Suppressor macrophage treated with lipopolysaccharide for 4 hours (primary cell): Measurements from ENCODE around the gene PCGF1.

Experiments
- DNase-seq: peaks from one replicate; pipeline ENCODE4 v3.0.0-alpha.2; 2020

Gene PCGF1

GRCh38 chr2:74536166-74536950, 28.9 kb upstream of the PCGF1 start:
- DNase-seq, result no peak

DNA sequence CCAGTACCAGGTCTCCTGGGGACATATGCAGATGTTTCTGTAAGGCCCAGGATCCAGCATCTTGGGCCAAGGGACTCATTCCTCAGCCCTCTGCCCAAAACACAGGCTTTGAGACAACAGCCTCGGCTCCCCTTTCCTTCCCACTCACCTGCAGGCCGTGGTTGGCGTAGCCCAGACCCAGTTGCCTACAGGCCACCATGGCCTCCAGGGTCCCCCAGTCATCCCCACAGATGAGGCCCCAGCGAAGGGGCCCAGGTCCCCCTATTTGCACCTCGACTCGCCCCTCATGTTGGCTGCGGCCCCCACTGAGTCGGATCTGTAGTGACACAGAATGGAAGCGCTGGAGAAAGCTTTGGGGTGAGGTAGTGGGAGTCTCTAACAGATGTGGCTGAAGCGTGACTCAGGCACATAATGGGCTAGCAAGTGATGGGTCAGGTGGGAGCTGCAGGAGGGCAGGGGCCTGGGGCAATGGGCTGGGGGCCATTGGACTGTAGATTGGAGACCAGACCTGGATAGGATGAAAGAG, 28.0 kb upstream of the PCGF1 start:
- no peak for DNase-seq

- no peak for DNase-seq
Observed at GRCh38 chr2:74534411-74534810, 26.9 kb upstream of the PCGF1 start.

DNA sequence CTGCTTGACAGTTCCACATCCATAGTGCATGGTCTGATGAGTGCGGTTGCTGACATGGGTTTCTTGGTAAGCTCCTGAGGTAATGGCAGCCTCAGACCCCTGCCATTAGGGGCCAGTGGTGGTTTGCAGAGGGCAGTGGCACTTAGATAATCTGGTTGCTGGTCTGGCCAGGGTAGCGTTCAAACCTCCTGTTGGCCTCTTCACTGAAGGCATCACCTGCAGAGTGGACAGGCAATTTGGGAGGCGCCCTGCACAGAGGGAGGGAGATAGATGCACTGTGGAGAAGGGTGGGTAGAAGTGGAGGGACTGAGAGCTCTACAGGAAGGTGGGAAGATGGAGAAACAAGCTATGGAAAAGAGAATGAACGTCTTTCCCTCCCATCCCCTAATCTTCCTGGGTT, 26.0 kb upstream of the PCGF1 start:
- DNase-seq, result no peak

DNA sequence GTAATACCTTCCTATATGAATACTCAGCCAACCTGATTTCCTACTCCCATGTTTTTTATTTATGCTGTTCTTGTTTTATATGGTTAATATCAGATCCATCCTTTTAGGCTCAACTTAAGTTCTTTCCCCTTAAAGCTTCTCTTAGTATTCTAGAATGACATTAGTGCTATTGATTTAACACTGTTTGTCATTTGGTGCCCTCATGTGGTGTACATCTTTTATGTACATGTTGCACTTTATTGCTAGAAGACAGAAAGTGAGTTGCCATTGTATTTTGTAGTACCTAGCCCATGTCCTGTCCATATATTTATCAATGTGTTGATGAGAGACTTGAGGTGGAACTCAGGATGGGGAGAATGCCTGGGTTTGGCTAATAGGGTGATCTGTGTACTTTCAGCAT, 24.7 kb upstream of the PCGF1 start:
- peak; percentile 66 for DNase-seq

GRCh38 chr2:74531666-74532065, 24.2 kb upstream of the PCGF1 start:
- no peak for DNase-seq

DNA sequence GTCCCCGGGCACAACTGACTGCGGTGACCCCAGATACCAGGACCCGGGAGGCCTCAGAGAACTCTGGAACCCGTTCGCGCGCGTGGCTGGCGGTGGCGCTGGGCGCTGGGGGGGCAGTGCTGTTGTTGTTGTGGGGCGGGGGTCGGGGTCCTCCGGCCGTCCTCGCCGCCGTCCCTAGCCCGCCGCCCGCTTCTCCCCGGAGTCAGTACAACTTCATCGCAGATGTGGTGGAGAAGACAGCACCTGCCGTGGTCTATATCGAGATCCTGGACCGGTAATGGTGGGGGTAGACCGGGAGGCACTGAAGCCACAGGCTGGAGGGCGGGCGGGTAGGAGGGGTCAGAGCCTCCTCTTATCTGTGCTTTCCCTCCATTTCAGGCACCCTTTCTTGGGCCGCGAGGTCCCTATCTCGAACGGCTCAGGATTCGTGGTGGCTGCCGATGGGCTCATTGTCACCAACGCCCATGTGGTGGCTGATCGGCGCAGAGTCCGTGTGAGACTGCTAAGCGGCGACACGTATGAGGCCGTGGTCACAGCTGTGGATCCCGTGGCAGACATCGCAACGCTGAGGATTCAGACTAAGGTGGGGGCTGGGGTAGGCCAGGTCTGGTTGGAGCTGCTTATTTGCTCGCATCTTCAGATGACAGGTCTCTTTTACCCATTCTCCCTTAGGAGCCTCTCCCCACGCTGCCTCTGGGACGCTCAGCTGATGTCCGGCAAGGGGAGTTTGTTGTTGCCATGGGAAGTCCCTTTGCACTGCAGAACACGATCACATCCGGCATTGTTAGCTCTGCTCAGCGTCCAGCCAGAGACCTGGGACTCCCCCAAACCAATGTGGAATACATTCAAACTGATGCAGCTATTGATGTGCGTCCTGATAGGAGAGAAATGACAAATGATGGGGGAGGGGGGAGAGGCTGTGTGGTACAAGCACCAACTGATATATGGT, 23.0 kb upstream of the PCGF1 start:
- peak; percentile 52 for DNase-seq

GRCh38 chr2:74529357-74530238, 22.1 kb upstream of the PCGF1 start, which contains the start of the genes AUP1 and HTRA2:
TSS of gene AUP1 (minus strand) at chr2:74529706. CDS start at chr2:74529629, 77 bp downstream.
TSS of gene HTRA2 (plus strand) at chr2:74529933. CDS start at chr2:74530007, 74 bp downstream.
- peak; percentile 99 for DNase-seq

GRCh38 chr2:74528600-74529356, 21.3 kb upstream of the PCGF1 start:
- no peak for DNase-seq

DNA sequence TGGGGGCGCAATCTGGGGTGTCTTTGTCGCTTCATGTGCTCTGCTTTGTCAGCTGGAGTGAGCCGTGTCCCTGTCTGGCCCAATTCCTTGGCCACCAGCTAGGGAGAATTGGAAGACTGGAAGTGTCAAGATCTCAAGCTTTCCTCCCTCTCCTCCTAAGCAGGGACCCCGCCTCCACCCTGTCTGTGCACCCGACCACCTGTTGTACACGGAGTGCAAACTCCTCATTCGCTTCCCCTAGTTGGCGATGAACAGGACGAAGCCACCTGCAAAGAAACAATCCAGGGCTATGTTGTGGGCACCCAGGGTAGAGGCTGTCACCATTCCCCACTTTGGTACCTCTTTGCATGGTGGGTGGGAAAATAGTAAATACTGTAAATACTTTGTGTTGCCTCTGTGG, 20.2 kb upstream of the PCGF1 start:
- no peak for DNase-seq

GRCh38 chr2:74526649-74527230, 19.2 kb upstream of the PCGF1 start:
- no peak for DNase-seq

DNA sequence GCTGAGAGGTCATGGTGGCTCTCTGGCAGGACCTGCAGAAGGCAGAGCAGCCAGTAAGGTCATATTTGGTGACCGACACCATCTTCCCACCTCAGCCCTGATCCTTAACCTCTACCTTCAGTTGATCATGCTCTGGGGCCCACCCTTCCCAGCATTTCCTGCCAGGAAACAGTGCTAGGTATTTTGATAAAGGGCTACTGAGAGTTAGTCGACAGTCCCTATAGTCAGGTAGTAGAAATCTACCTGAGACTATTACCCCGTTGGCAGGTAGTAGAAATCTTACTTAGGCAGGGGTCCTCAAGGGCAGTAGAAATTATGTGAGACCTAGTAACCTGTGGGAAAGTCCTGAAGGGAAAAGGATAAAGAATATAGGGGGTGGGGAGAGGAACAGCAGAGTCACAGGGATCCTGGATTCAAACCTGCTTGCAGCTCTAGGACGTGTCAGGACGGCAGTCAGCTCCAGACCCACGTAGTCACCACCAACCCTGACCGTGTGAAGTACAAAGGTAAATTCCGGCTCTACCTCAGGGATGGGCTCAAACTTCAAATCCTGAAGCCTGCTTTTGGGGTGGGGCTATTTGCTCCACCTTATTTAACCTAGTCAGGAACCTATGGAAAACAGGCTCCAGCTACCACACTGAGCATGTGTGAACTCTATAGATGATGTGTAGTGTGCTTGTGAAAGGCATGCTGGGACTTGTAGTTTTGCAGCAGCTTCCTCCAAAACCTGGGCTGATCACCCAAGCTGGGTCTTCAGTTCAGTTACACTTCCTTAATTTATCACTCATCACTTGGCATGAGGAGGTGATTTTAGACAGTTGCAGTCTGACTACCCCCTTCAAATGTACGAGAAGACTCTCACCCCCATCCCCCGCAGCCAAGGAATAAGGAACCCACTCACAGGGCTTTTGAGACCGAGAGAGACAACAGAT, 18.5 kb upstream of the PCGF1 start, which contains the start of gene DQX1:
Gene DQX1, minus strand, starts transcription at position 515 of the 932 bp plus-strand sequence. Its CDS starts 502 bp downstream, at position 13.
- DNase-seq, result peak; percentile 70

GRCh38 chr2:74524955-74525716, 17.6 kb upstream of the PCGF1 start:
- DNase-seq, result no peak

GRCh38 chr2:74524005-74524404, 16.5 kb upstream of the PCGF1 start:
- no peak for DNase-seq

DNA sequence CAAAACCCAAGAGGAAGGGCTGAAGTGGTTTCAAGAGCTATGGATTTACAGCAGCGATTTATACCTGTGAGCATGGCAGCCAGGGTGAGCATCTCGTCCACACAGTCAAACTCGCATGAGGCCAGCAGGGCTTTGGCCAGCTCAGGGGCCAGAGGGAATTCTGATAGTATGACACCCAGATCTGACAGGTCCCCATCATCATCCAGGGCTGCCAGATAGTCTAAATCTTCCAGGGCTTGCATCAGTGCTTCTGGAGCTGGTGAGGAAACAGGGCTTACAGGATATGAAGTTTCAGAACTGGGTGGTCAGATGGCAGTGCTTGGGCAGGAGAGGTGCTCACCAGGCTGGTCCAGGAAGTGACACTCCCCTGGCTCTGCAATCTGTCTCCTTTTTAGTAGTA, 15.0 kb upstream of the PCGF1 start:
- no peak for DNase-seq

- DNase-seq, result no peak
Observed at GRCh38 chr2:74516650-74517049, 9.2 kb upstream of the PCGF1 start.

DNA sequence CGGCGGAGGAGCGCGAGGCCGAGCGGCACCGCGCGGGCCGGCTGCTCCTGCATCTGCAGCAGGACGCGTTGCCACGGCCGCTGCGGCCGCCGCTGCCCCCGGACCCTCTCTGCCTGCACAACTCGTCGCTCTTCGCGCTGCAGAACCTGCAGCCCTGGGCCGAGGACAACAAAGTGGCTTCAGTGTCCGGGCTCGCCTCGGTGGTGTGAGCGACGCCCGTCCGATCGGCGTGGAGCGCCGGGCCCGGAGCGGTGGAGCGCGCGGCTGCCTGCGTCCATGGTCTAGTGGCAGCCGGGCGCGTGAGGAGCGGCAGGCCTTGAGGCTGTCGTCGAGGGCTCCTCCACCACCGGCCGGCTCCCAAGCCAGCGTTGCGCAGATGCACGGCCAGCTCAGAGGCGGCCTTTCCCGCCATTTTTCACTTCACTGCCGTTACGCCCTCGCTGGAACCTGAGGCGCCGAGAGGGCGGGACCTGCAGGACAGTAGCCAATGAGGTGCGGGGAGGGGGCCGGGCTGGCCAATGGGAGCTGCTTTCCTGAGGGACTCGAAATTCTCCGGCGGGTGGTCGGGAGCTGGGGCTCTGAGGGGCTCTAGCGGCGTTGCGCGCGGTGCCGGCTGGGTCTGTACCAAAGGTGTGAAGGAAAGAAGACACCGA, 8.6 kb upstream of the PCGF1 start:
- DNase-seq, result peak; percentile 65

DNA sequence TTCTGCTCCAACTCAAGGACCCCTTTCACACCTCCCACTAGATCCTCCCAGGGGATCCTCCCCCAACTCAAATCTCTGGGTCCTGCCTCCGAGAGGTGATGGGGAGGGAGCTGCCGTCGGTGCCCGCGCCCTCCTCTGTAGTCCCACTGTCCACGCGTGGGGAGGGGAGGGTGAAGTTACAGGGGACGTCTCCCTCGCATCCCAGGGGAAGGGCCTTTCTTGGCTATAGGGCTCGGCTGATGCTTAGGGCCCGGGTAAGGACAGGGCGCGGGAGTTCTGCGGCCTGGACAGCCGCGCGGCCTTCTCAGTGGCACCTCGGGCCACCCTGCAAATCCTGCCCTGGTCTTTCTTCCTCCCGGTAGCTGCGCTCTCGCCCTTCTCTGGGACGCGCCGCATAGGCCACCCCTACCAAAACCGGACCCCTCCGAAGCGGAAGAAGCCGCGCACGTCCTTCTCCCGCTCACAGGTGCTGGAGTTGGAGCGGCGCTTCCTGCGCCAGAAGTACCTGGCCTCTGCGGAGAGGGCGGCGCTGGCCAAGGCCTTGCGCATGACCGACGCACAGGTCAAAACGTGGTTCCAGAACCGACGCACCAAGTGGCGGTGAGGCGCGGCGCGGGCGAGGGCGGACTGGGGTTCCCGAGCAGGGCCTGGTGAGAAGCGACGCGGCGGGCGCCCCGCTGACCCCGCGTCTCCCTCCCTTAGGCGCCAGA, 7.9 kb upstream of the PCGF1 start:
- DNase-seq, result no peak
